A549 (cell line): ENCODE measurements around the gene GNG7. TPM values are rescaled to one million over a fixed set of nuclear protein-coding genes. Genes with fewer than 3 reads are reported as not detected.

Experiments
- ATAC-seq, 2 experiments: fragments of 200-7000 bp in 1 of 2; fragments of >200 bp in 1 of 2; cut with Nextera tagmentation in 1 of 2; cut with Tn5 transposase in 1 of 2; 3 replicates each; pipeline versions ENCODE4 v1.8.0 to v1.9.1; 2018 to 2020; ENCODE audit warnings: mild to moderate bottlenecking in 1 of 2, moderate library complexity in 1 of 2
- CTCF ChIA-PET: fragments of 300-600 bp; sonication (Branson Sonifier 250); formaldehyde crosslinking; extraction: SDS; loops from one replicate; lab custom pipeline; 2021; ENCODE audit warnings: antibody characterized with exemption, inconsistent platforms; lab: Yijun Ruan, JAX
- POLR2A ChIA-PET: fragments of 350-600 bp; formaldehyde crosslinking; extraction: SDS; loops from one replicate; lab custom pipeline; 2021; ENCODE audit warnings: antibody characterized with exemption, inconsistent platforms; lab: Yijun Ruan, JAX
- DNase-seq, 2 experiments: peaks; one replicate each; pipeline versions ENCODE4 v3.0.0 to v3.0.0-alpha.2; 2011 to 2016; ENCODE audit warnings: low read depth in 1 of 2, low spot score in 1 of 2
- FAIRE-seq: peaks from 2 replicates; lab custom pipeline; 2011; peaks lifted over from hg19 to GRCh38; lab: Jason Lieb, UNC
- H3K27ac ChIP-seq, 2 experiments: fragments of >200 bp; sonication (Bioruptor Twin); formaldehyde crosslinking; 3 replicates each; pipeline ENCODE4 v1.5.1; 2016 to 2017
- H3K4me1 ChIP-seq: fragments of >200 bp; sonication (Bioruptor Twin); formaldehyde crosslinking; 3 replicates; pipeline ENCODE4 v1.6.1; 2016
- H3K4me2 ChIP-seq: fragments of >200 bp; sonication (Bioruptor Twin); formaldehyde crosslinking; 3 replicates; pipeline ENCODE4 v1.6.1; 2016
- H3K4me3 ChIP-seq: fragments of >200 bp; sonication (Bioruptor Twin); formaldehyde crosslinking; 3 replicates; pipeline ENCODE4 v1.5.1; 2016
- H3K9me3 ChIP-seq: fragments of >200 bp; sonication (Bioruptor Twin); formaldehyde crosslinking; 3 replicates; pipeline ENCODE4 v1.6.1; 2016
- CBX2 ChIP-seq: fragments of 200-600 bp; sonication (generic); IDR thresholded peaks from 2 replicates; pipeline ENCODE4 v1.6.1; 2016; ENCODE audit warnings: low read depth, mild to moderate bottlenecking, borderline replicate concordance
- CEBPB ChIP-seq, 2 experiments: fragments of >200 bp in 1 of 2; sonication (Bioruptor Twin) in 1 of 2; formaldehyde crosslinking in 1 of 2; IDR thresholded peaks; 2 replicates each; pipeline ENCODE4 v1.6.1; 2012 to 2016
- E2F6 ChIP-seq: IDR thresholded peaks from 2 replicates; pipeline ENCODE4 v1.6.1; 2012; ENCODE audit warnings: low read depth, borderline replicate concordance
- EHF ChIP-seq: fragments of 250-450 bp; sonication (Bioruptor Pico); IDR thresholded peaks from 2 replicates; pipeline ENCODE4 v1.5.0; 2020; ENCODE audit warnings: mild to moderate bottlenecking
- EHMT2 ChIP-seq: fragments of 200-600 bp; sonication (generic); IDR thresholded peaks from 2 replicates; pipeline ENCODE4 v1.6.1; 2016; ENCODE audit warnings: antibody characterized with exemption, low read depth, mild to moderate bottlenecking, moderate library complexity
- ELK1 ChIP-seq: fragments of 150-350 bp; IDR thresholded peaks from 2 replicates; pipeline ENCODE4 v1.6.1; 2014; ENCODE audit warnings: low read depth, mild to moderate bottlenecking, low read length
- ESRRA ChIP-seq: fragments of 150-350 bp; IDR thresholded peaks from 2 replicates; pipeline ENCODE4 v1.6.1; 2014; ENCODE audit warnings: mild to moderate bottlenecking, low read length, borderline replicate concordance
- FOSB ChIP-seq: fragments of 250-450 bp; sonication (Bioruptor Pico); IDR thresholded peaks from 2 replicates; pipeline ENCODE4 v1.5.0; 2020; ENCODE audit warnings: mild to moderate bottlenecking, moderate library complexity
- HDAC2 ChIP-seq: fragments of 200-600 bp; sonication (generic); IDR thresholded peaks from 2 replicates; pipeline ENCODE4 v1.6.1; 2016
- HOXB13 ChIP-seq: fragments of 250-450 bp; sonication (Bioruptor Pico); IDR thresholded peaks from 2 replicates; pipeline ENCODE4 v1.5.0; 2020; ENCODE audit warnings: low read depth, mild to moderate bottlenecking, moderate library complexity
- HOXB5 ChIP-seq: fragments of 250-450 bp; sonication (Bioruptor Pico); IDR thresholded peaks from 2 replicates; pipeline ENCODE4 v1.5.0; 2020; ENCODE audit warnings: mild to moderate bottlenecking, moderate library complexity
- JUN ChIP-seq, 2 experiments: fragments of >200 bp; sonication (Bioruptor Twin); formaldehyde crosslinking; IDR thresholded peaks; 2 replicates in 1 of 2; 3 replicates in 1 of 2; pipeline ENCODE4 v1.6.1; 2016 to 2017
- JUNB ChIP-seq: fragments of >200 bp; sonication (Bioruptor Twin); formaldehyde crosslinking; IDR thresholded peaks from 2 replicates; pipeline ENCODE4 v1.6.1; 2016
- MAX ChIP-seq: IDR thresholded peaks from 2 replicates; pipeline ENCODE4 v1.6.1; 2012
- MAZ ChIP-seq: fragments of 150-350 bp; IDR thresholded peaks from 2 replicates; pipeline ENCODE4 v1.6.1; 2014; ENCODE audit warnings: antibody characterized with exemption, low read depth, low read length, borderline replicate concordance
- MYC ChIP-seq: IDR thresholded peaks from 2 replicates; pipeline ENCODE4 v1.6.1; 2012; ENCODE audit warnings: mild to moderate bottlenecking, inconsistent platforms, low read length, improper control_type of control experiment, borderline replicate concordance
- NPAS2 ChIP-seq: fragments of 250-450 bp; sonication (Bioruptor Pico); IDR thresholded peaks from 2 replicates; pipeline ENCODE4 v1.8.0; 2022; ENCODE audit warnings: mild to moderate bottlenecking, moderate library complexity, borderline replicate concordance
- NR3C1 ChIP-seq: fragments of >200 bp; sonication (Bioruptor Twin); formaldehyde crosslinking; IDR thresholded peaks from 3 replicates; pipeline ENCODE4 v1.6.1; 2017
- PBX3 ChIP-seq: IDR thresholded peaks from 2 replicates; pipeline ENCODE4 v1.6.1; 2012
- PHF8 ChIP-seq: fragments of 200-600 bp; sonication (generic); IDR thresholded peaks from 2 replicates; pipeline ENCODE4 v1.6.1; 2016; ENCODE audit warnings: low read depth, mild to moderate bottlenecking, antibody characterized with exemption, moderate library complexity, borderline replicate concordance
- POLR2AphosphoS2 ChIP-seq: conservative IDR thresholded peaks from 2 replicates; pipeline ENCODE4 v1.6.1; 2012; ENCODE audit warnings: low read length, improper control_type of control experiment, inconsistent platforms
- RAD21 ChIP-seq, 2 experiments: fragments of >200 bp in 1 of 2; sonication (Bioruptor Twin) in 1 of 2; formaldehyde crosslinking in 1 of 2; IDR thresholded peaks in 1 of 2; conservative IDR thresholded peaks in 1 of 2; 2 replicates in 1 of 2; 3 replicates in 1 of 2; pipeline ENCODE4 v1.6.1; 2012 to 2018; ENCODE audit warnings: inconsistent platforms in 1 of 2
- RCOR1 ChIP-seq: fragments of 150-350 bp; IDR thresholded peaks from 2 replicates; pipeline ENCODE4 v1.6.1; 2014; ENCODE audit warnings: antibody characterized with exemption, low read length, low read depth
- RFX5 ChIP-seq: fragments of 450-650 bp; IDR thresholded peaks from 2 replicates; pipeline ENCODE4 v1.7.1; 2014; ENCODE audit warnings: antibody characterized with exemption, mild to moderate bottlenecking, moderate library complexity
- SMC3 ChIP-seq: fragments of >200 bp; sonication (Bioruptor Twin); formaldehyde crosslinking; IDR thresholded peaks from 3 replicates; pipeline ENCODE4 v1.6.1; 2018; ENCODE audit warnings: inconsistent platforms
- TP53 ChIP-seq: fragments of 250-450 bp; sonication (Bioruptor Pico); IDR thresholded peaks from 2 replicates; pipeline ENCODE4 v1.5.0; 2021; ENCODE audit warnings: mild to moderate bottlenecking, moderate library complexity
- USF2 ChIP-seq: fragments of 450-650 bp; IDR thresholded peaks from 2 replicates; pipeline ENCODE4 v1.6.1; 2014; ENCODE audit warnings: antibody characterized with exemption
- ZC3H11A ChIP-seq: fragments of 450-650 bp; IDR thresholded peaks from 2 replicates; pipeline ENCODE4 v1.6.1; 2014; ENCODE audit warnings: antibody characterized with exemption, mild to moderate bottlenecking
- ZNF302 ChIP-seq: fragments of 250-450 bp; sonication (Bioruptor Pico); IDR thresholded peaks from 2 replicates; pipeline ENCODE4 v1.9.0; 2021; ENCODE audit warnings: inconsistent platforms, mild to moderate bottlenecking, moderate library complexity
- WGBS: methylation state at CpG from one replicate; pipeline ENCODE4 v1.1.6; 2017; ENCODE audit errors: missing lambda C conversion rate; 5-methylcytosine and 5-hydroxymethylcytosine counted together
- polyA plus RNA-seq, 4 experiments: library from polyadenylated mRNA; depleted of rRNA in 3 of 4; stranded (reverse); fragments of >200 nt; fragmentation: RNase III in 1 of 4; extraction: RNeasy Plus Mini Kit Qiagen cat#74134 plus additional on column Dnase treatment in 1 of 4; gene quantifications; 2 replicates in 3 of 4; 3 replicates in 1 of 4; pipeline ENCODE4 v1.2.3, GENCODE V29; 2011 to 2017
- TF ChIP-seq, protein P1 (sequence below): fragments of >200 bp; sonication (Bioruptor Twin); formaldehyde crosslinking; IDR thresholded peaks from 3 replicates; pipeline ENCODE4 v1.5.1; 2016

Gene GNG7
- polyA plus RNA-seq, 2 of the 4 experiments (the other 2 are of a cell fraction) = 0.06 to 0.08 TPM

DNA sequence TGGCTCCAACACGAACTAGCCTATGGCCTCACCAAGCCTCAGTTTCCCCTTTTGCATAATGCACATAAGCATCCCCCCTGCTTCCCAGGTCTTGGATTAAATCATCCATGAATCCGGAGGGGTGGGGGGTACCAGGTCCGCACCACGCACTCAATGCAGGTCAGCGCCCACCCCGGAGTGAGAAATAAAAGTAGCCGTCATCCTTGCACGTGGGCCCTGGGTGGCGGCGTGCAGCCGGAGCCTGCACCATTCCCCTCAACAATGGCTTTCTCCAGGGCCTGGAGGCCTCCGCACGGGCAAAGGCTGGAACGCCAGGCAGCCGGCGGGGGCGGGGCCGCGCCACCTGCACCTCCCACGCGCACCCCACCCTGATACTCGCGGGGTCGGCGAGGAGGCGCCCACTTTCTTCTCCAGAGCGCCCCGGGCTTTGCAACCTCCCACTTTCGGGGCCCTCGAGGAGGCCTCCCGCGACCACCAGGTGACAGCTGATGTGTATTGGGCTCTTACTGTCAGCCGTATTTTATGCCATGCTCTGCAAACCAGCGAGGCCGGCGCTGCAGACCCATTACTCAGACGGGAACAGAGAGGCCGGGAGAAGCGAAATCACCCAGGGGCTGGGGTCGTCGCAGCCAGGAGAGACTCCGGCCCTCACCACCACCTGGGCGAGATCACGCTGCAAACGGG, 227.3 kb downstream of the GNG7 start (continued):
- 0 out of 2 replicates have a peak, but pooled peaks have one; percentile 9 for TF ChIP-seq TP53 (CRISPR knock-in tag)
- no peak for TF ChIP-seq ELK1
- TF ChIP-seq EHMT2 = no peak
- TF ChIP-seq HDAC2 = peak; percentile 92
- TF ChIP-seq JUN (IDR thresholded peaks at IDR 0.05) = no peak; a peak in 1 of 5 replicates
- no peak for TF ChIP-seq MAZ
- no peak for TF ChIP-seq SMC3
- TF ChIP-seq CEBPB (IDR thresholded peaks at IDR 0.05) = no peak
- TF ChIP-seq ZC3H11A = no peak
- no peak for TF ChIP-seq RAD21 (conservative IDR thresholded peaks at IDR 0.05 in 1 of 2, IDR thresholded peaks at IDR 0.05 in 1 of 2)
- no peak for TF ChIP-seq MYC
- TF ChIP-seq HOXB13 (CRISPR knock-in tag) = no peak
- TF ChIP-seq E2F6 = no peak
- no peak for TF ChIP-seq CBX2
- TF ChIP-seq ZNF302 (CRISPR knock-in tag) = no peak
- no peak for TF ChIP-seq FOSB (CRISPR knock-in tag)
- TF ChIP-seq MAX = peak; percentile 60; the same call in 1 of the 2 replicates
- TF ChIP-seq, all 56 proteins: peak for 6

- peak overlapping the region; percentile 89 to 96 for H3K27ac ChIP-seq
- ATAC-seq (peak; percentile 25 to 53), DNase-seq (peak; percentile 62 to 82), FAIRE-seq (no peak)
- peaks cover 15% of the 10 kb centered on the region for H3K4me1 ChIP-seq
- H3K4me2 ChIP-seq = peak overlapping the region; percentile 92
- peak overlapping the region; percentile 95 for H3K4me3 ChIP-seq
- H3K9me3 ChIP-seq = no peaks in the 10 kb centered on the region
- WGBS = 17% methylated on average over 21 of the region's 60 CpGs
- POLR2A ChIA-PET = interaction anchor here (0.7 to 5.2 kb wide), 7 partner anchors 50 to 162 kb away, joined by 5 to 211 read pairs (median 50); no protein-coding TSS in a partner anchor
- CTCF ChIA-PET = interaction anchor here (0.7 to 10.5 kb wide), 21 partner anchors 10 to 163 kb away, joined by 3 to 156 read pairs (median 4); partner anchors contain the start of gene LMNB2
- TF ChIP-seq JUNB (no peak), RAD21 (conservative IDR thresholded peaks at IDR 0.05 in 1 of 2, IDR thresholded peaks at IDR 0.05 in 1 of 2) (peak; percentile 88 to 98), HOXB13 (CRISPR knock-in tag) (no peak), NPAS2 (CRISPR knock-in tag) (no peak), EHMT2 (no peak), POLR2AphosphoS2 (no peak), CBX2 (no peak), ESRRA (no peak), USF2 (no peak), RCOR1 (no peak), PHF8 (no peak), NR3C1 (no peak), SMC3 (peak; percentile 99), PBX3 (no peak), HOXB5 (no peak), HDAC2 (no peak), RFX5 (no peak), EHF (CRISPR knock-in tag) (no peak)
- TF ChIP-seq, protein P1, sequence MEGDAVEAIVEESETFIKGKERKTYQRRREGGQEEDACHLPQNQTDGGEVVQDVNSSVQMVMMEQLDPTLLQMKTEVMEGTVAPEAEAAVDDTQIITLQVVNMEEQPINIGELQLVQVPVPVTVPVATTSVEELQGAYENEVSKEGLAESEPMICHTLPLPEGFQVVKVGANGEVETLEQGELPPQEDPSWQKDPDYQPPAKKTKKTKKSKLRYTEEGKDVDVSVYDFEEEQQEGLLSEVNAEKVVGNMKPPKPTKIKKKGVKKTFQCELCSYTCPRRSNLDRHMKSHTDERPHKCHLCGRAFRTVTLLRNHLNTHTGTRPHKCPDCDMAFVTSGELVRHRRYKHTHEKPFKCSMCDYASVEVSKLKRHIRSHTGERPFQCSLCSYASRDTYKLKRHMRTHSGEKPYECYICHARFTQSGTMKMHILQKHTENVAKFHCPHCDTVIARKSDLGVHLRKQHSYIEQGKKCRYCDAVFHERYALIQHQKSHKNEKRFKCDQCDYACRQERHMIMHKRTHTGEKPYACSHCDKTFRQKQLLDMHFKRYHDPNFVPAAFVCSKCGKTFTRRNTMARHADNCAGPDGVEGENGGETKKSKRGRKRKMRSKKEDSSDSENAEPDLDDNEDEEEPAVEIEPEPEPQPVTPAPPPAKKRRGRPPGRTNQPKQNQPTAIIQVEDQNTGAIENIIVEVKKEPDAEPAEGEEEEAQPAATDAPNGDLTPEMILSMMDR = peak; percentile 86
These were observed 228.1 kb downstream of the GNG7 start for GRCh38 chr19:2474232-2475017.
